GM12891 (cell line): ENCODE measurements around the gene MAJIN.

Source experiments
- POLR2A ChIP-seq: IDR thresholded peaks from 2 replicates; pipeline ENCODE4 v1.6.1; 2011; ENCODE audit warnings: low read depth, low read length, control low read depth
- POLR2AphosphoS5 ChIP-seq: IDR thresholded peaks from 2 replicates; pipeline ENCODE4 v1.6.1; 2011; ENCODE audit warnings: low read depth, low read length, control low read depth
- TAF1 ChIP-seq: IDR thresholded peaks from 2 replicates; pipeline ENCODE4 v1.6.1; 2011; ENCODE audit warnings: low read depth, low read length, control low read depth

- TF ChIP-seq POLR2A = no peak
- TF ChIP-seq POLR2AphosphoS5 = no peak
- no peak for TF ChIP-seq TAF1
Measured at GRCh38 chr11:64905516-64906313, 66.2 kb downstream of the MAJIN start.
